ENCODE measurements around the gene MMP24. TPM values are rescaled to one million over a fixed set of nuclear protein-coding genes. Genes with fewer than 3 reads are reported as not detected.
"Not testable (repeated sequence)": the region's sequence is repeated elsewhere in the genome, so short reads cannot be mapped to it uniquely, and the experiment has no call there.

MMP24 gene
- total and polyA plus RNA-seq, 2 of the 13 experiments (the other 11 are each of a cell fraction or from before 2014, with no cell fraction given), result 0.29 to 0.35 TPM

DNA sequence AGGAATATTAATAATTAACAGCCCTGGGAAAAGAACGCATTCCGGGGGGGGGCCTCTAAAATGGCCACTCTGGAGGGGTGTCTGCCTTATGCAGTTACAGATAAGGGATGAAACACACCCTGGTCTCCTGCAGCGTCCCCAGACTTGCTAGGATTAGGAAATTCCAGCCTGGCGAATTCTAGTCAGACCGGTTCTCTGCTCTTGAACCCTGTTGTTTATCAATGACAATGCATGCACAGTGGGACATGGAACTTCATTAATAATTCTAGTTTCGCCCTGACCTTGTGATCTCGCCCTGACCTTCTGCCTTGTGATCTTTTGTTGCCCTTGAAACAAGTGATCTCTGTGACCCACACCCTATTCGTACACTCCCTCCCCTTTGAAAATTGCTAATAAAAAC, 37.3 kb upstream of the MMP24 start:
- FAIRE-seq; DNase-seq (ENCODE audit: low spot score); H3K36me3 ChIP-seq (replicated peaks in 1 of 2; ENCODE audit: control insufficient read depth in 1 of 2, insufficient read depth in 2 of 2, low read length in 2 of 2); H4K20me1 ChIP-seq (ENCODE audit: insufficient read depth, low read length); H3K9ac ChIP-seq (ENCODE audit: insufficient read depth, low read depth, low read length); H3K9me3 ChIP-seq (ENCODE audit: low read length); CTCF ChIA-PET (ENCODE audit: low intra/inter-chr PET ratio, low total read pairs); H3K79me2 ChIP-seq (ENCODE audit: insufficient read depth, low read length); H2AFZ ChIP-seq (ENCODE audit: low read length); H3K27ac ChIP-seq (ENCODE audit: extremely low read length, insufficient read depth, low read length); intact Hi-C loops (cut with micrococcal nuclease; ENCODE audit: unreplicated experiment); H3K27me3 ChIP-seq (ENCODE audit: control insufficient read depth in 1 of 2, insufficient read depth in 2 of 2, low read length in 2 of 2); in situ Hi-C loops (cut with HindIII; ENCODE audit: extremely low pct_ligation_motif_present, low pct_unique_long_range_greater_than_20kb); ATAC-seq; BruUV-seq (replicated peaks); POLR2A ChIA-PET; H3K4me3 ChIP-seq (replicated peaks in 1 of 3; ENCODE audit: insufficient read depth in 1 of 3, low read depth in 2 of 3, low read length in 3 of 3); TF ChIP-seq SOX13, SOX6, FOXP1 (IDR thresholded peaks at IDR 0.05): not testable (repeated sequence)
- Histone ChIP-seq H3K4me1 (ENCODE audit: insufficient read depth, low read length) (peaks cover 23% of the 10 kb centered on the region), H3K4me2 (ENCODE audit: low read depth, low read length) (peak overlapping the region; percentile 15; the same call in 1 of the 2 replicates)
- TF ChIP-seq, protein P1, sequence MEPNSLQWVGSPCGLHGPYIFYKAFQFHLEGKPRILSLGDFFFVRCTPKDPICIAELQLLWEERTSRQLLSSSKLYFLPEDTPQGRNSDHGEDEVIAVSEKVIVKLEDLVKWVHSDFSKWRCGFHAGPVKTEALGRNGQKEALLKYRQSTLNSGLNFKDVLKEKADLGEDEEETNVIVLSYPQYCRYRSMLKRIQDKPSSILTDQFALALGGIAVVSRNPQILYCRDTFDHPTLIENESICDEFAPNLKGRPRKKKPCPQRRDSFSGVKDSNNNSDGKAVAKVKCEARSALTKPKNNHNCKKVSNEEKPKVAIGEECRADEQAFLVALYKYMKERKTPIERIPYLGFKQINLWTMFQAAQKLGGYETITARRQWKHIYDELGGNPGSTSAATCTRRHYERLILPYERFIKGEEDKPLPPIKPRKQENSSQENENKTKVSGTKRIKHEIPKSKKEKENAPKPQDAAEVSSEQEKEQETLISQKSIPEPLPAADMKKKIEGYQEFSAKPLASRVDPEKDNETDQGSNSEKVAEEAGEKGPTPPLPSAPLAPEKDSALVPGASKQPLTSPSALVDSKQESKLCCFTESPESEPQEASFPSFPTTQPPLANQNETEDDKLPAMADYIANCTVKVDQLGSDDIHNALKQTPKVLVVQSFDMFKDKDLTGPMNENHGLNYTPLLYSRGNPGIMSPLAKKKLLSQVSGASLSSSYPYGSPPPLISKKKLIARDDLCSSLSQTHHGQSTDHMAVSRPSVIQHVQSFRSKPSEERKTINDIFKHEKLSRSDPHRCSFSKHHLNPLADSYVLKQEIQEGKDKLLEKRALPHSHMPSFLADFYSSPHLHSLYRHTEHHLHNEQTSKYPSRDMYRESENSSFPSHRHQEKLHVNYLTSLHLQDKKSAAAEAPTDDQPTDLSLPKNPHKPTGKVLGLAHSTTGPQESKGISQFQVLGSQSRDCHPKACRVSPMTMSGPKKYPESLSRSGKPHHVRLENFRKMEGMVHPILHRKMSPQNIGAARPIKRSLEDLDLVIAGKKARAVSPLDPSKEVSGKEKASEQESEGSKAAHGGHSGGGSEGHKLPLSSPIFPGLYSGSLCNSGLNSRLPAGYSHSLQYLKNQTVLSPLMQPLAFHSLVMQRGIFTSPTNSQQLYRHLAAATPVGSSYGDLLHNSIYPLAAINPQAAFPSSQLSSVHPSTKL (CRISPR knock-in tag; IDR thresholded peaks at IDR 0.05), result peak; percentile 18; the same call in 1 of the 2 replicates
- TF ChIP-seq ZNF788 (CRISPR knock-in tag; IDR thresholded peaks at IDR 0.05; ENCODE audit: borderline replicate concordance) (0 out of 2 replicates have a peak, but pooled peaks have one; percentile 21), SOX13 (CRISPR knock-in tag; conservative IDR thresholded peaks at IDR 0.05 in 1 of 2, IDR thresholded peaks at IDR 0.05 in 1 of 2) (peak in 1 of 2 experiments; percentile 19; a peak in 1 of 4 replicates), ZNF772 (CRISPR knock-in tag; IDR thresholded peaks at IDR 0.05) (0 out of 2 replicates have a peak, but pooled peaks have one; percentile 46), HNF4A (CRISPR knock-in tag; IDR thresholded peaks at IDR 0.05) (peak; percentile 32; the same call in 1 of the 2 replicates), TBX2 (CRISPR knock-in tag; IDR thresholded peaks at IDR 0.05; ENCODE audit: borderline replicate concordance) (0 out of 2 replicates have a peak, but pooled peaks have one; percentile 15), SOX6 (CRISPR knock-in tag; IDR thresholded peaks at IDR 0.05) (0 out of 2 replicates have a peak, but pooled peaks have one; percentile 45), FOXP1 (CRISPR knock-in tag; IDR thresholded peaks at IDR 0.05) (0 out of 2 replicates have a peak, but pooled peaks have one; percentile 7), ESRRA (CRISPR knock-in tag; IDR thresholded peaks at IDR 0.05; ENCODE audit: low read depth) (peak; percentile 84; the same call in 1 of the 2 replicates), NR2F2 (IDR thresholded peaks at IDR 0.05; ENCODE audit: borderline replicate concordance, low read depth) (peak; percentile 36; the same call in 1 of the 2 replicates), NR2F6 (IDR thresholded peaks at IDR 0.05) (peak; percentile 57; the same call in 1 of the 2 replicates), NR2F6 (CRISPR knock-in tag; IDR thresholded peaks at IDR 0.05) (peak; percentile 45; the same call in 1 of the 2 replicates)
- TF ChIP-seq, protein P2, sequence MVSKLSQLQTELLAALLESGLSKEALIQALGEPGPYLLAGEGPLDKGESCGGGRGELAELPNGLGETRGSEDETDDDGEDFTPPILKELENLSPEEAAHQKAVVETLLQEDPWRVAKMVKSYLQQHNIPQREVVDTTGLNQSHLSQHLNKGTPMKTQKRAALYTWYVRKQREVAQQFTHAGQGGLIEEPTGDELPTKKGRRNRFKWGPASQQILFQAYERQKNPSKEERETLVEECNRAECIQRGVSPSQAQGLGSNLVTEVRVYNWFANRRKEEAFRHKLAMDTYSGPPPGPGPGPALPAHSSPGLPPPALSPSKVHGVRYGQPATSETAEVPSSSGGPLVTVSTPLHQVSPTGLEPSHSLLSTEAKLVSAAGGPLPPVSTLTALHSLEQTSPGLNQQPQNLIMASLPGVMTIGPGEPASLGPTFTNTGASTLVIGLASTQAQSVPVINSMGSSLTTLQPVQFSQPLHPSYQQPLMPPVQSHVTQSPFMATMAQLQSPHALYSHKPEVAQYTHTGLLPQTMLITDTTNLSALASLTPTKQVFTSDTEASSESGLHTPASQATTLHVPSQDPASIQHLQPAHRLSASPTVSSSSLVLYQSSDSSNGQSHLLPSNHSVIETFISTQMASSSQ (IDR thresholded peaks at IDR 0.05; ENCODE audit: low read depth), result peak; percentile 51; the same call in 1 of the 2 replicates
- TF ChIP-seq, protein P2 (CRISPR knock-in tag; IDR thresholded peaks at IDR 0.05; ENCODE audit: borderline replicate concordance), result not testable (repeated sequence)
- 5% methylated on average over 8 of the region's 8 CpGs for WGBS (ENCODE audit: low lambda C conversion rate)

Data from HepG2 (cell line).